Retinal pigment epithelial cell (primary cell): ENCODE results near the gene OGDHL.
"Not testable (repeated sequence)": the region's sequence is repeated elsewhere in the genome, so short reads cannot be mapped to it uniquely, and the experiment has no call there.

Source experiments
- DNase-seq: peaks from one replicate; pipeline ENCODE4 v3.0.0-alpha.2; 2010; ENCODE audit warnings: low read depth
- H3K4me3 ChIP-seq: 2 replicates; pipeline ENCODE4 v1.5.1; 2011; ENCODE audit warnings: mild to moderate bottlenecking, low read length, control low read depth, moderate library complexity
- CTCF ChIP-seq: conservative IDR thresholded peaks from 2 replicates; pipeline ENCODE4 v1.5.1; 2011; ENCODE audit warnings: low read depth, low read length, control low read depth, inconsistent platforms

Gene OGDHL

GRCh38 chr10:49758249-49758930 lies 3.7 kb downstream of the OGDHL start:
- DNase-seq = no peak
- no peak for TF ChIP-seq CTCF
- no peak overlapping the region for H3K4me3 ChIP-seq

- no peak for DNase-seq
- no peak overlapping the region for H3K4me3 ChIP-seq
- TF ChIP-seq CTCF = no peak
Observed at GRCh38 chr10:49756641-49757040, 5.5 kb downstream of the OGDHL start.

DNA sequence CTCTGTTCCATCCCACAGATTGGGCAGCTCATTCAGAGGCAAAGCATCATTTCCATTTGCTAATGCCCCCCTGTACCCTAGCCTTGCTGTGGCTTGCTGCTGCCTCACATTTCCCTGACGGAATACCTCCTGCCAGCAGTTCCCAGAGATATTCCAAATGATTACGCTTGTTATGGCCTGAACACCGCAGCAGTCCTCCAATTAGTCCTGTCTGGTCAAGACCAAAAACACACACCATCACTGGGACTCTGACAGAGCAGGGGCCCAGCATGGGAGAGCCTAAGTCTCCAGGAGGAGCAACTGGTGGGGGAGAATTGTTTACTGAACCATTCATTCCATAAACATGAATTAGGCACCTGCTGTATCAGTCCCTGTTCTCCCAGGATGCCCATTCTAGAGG lies 6.1 kb downstream of the OGDHL start:
- no peak for DNase-seq
- H3K4me3 ChIP-seq = no peak overlapping the region
- no peak for TF ChIP-seq CTCF

DNA sequence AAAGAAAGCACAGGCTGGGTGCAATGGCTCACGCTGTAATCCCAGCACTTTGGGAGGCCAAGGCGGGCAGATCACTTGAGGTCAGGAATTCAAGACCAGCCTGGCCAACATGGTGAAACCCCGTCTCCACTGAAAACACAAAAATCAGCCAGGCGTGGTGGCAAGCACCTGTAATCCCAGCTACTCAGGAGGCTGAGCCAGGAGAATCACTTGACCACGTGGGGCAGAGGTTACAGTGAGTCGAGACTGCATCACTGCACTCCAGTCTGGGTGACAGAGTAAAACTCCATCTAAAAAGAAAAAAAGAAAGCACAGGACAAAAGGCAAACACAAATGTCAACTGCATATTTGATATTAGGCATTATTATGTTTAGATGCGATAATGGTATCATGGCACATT lies 7.2 kb downstream of the OGDHL start:
- not testable (repeated sequence) for DNase-seq, H3K4me3 ChIP-seq

DNA sequence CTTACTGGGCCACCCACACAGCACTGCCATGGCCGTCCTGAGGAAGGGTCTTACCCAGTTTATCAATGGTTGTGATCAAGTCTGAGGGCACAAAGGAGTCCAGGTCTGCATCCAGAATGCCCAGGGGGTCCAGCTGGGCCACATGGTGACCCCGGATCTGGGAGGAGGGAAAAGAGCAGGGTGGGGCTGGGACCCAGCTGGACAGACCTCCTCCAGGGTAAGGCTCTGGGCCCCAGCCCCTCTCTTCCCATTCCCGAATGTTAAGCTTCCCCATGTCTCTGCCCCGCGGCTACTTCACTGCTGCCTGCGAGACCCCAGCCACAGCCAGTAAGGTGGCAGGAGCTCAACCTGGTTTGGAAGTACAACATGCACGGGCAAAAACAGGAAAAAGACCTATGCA lies 9.5 kb downstream of the OGDHL start:
- H3K4me3 ChIP-seq = no peak overlapping the region
- TF ChIP-seq CTCF = no peak
- no peak for DNase-seq

GRCh38 chr10:49751636-49752510 lies 10.2 kb downstream of the OGDHL start:
- DNase-seq = no peak
- TF ChIP-seq CTCF = no peak
- H3K4me3 ChIP-seq = no peak overlapping the region

GRCh38 chr10:49751216-49751615 lies 10.9 kb downstream of the OGDHL start:
- DNase-seq = no peak
- no peak overlapping the region for H3K4me3 ChIP-seq
- no peak for TF ChIP-seq CTCF
